Neural progenitor cell (in vitro differentiated cells): Measurements from ENCODE around the gene RPTOR. TPM values are rescaled to one million over a fixed set of nuclear protein-coding genes. Genes with fewer than 3 reads are reported as not detected.

Experiments used
- DNase-seq: peaks from one replicate; pipeline ENCODE4 v3.0.0-alpha.2; 2016; ENCODE audit warnings: low spot score
- H2AFZ ChIP-seq: fragments of 200-600 bp; sonication (generic); replicated peaks from 2 replicates; pipeline ENCODE4 v1.6.1; 2016; ENCODE audit warnings: antibody characterized with exemption
- H3F3A ChIP-seq: fragments of 200-600 bp; sonication (generic); 2 replicates; pipeline ENCODE4 v1.6.1; 2016; ENCODE audit warnings: antibody characterized with exemption, low read depth
- H3K27ac ChIP-seq: fragments of 200-600 bp; sonication (generic); 2 replicates; pipeline ENCODE4 v1.5.1; 2016; ENCODE audit warnings: mild to moderate bottlenecking
- H3K27me3 ChIP-seq: fragments of 200-600 bp; sonication (generic); 2 replicates; pipeline ENCODE4 v1.6.1; 2016; ENCODE audit warnings: mild to moderate bottlenecking, moderate library complexity
- H3K36me3 ChIP-seq: fragments of 200-600 bp; sonication (generic); 2 replicates; pipeline ENCODE4 v1.5.1; 2016
- H3K4me1 ChIP-seq: fragments of 200-600 bp; sonication (generic); 2 replicates; pipeline ENCODE4 v1.6.1; 2016; ENCODE audit warnings: mixed run types
- H3K4me2 ChIP-seq: fragments of 200-600 bp; sonication (generic); 2 replicates; pipeline ENCODE4 v1.6.1; 2016
- H3K4me3 ChIP-seq: fragments of 200-600 bp; sonication (generic); 2 replicates; pipeline ENCODE4 v1.5.1; 2016
- H3K79me2 ChIP-seq: fragments of 200-600 bp; sonication (generic); 2 replicates; pipeline ENCODE4 v1.6.1; 2016; ENCODE audit warnings: low read depth
- H3K9ac ChIP-seq: fragments of 200-600 bp; sonication (generic); 2 replicates; pipeline ENCODE4 v1.6.1; 2016
- H3K9me3 ChIP-seq: fragments of 200-600 bp; sonication (generic); 2 replicates; pipeline ENCODE4 v1.5.1; 2016; ENCODE audit warnings: low read depth
- H4K20me1 ChIP-seq: fragments of 200-600 bp; sonication (generic); 2 replicates; pipeline ENCODE4 v1.6.1; 2016; ENCODE audit warnings: low read depth
- H3K27ac Mint-ChIP-seq: 3 replicates; pipeline ENCODE4 v1.8.0; 2021; ENCODE audit warnings: mixed read lengths
- H3K27me3 Mint-ChIP-seq: 2 replicates; pipeline ENCODE4 v1.8.0; 2022; ENCODE audit warnings: low read depth, mild to moderate bottlenecking, inconsistent platforms, moderate library complexity, mixed read lengths; ENCODE audit not compliant: insufficient read depth
- H3K36me3 Mint-ChIP-seq: 3 replicates; pipeline ENCODE4 v1.8.0; 2021; ENCODE audit warnings: mixed read lengths
- H3K4me1 Mint-ChIP-seq: 3 replicates; pipeline ENCODE4 v1.8.0; 2021; ENCODE audit warnings: mixed read lengths
- H3K4me3 Mint-ChIP-seq: 3 replicates; pipeline ENCODE4 v1.8.0; 2021; ENCODE audit warnings: mild to moderate bottlenecking, moderate library complexity, mixed read lengths
- H3K9me3 Mint-ChIP-seq: 3 replicates; pipeline ENCODE4 v1.8.0; 2020; ENCODE audit warnings: mixed read lengths
- CTCF ChIP-seq: fragments of 200-600 bp; sonication (generic); IDR thresholded peaks from 2 replicates; pipeline ENCODE4 v1.5.1; 2017; ENCODE audit warnings: antibody characterized with exemption, mild to moderate bottlenecking
- EZH2 ChIP-seq: fragments of 200-600 bp; sonication (generic); IDR thresholded peaks from 2 replicates; pipeline ENCODE4 v1.6.1; 2017; ENCODE audit warnings: antibody characterized with exemption, mild to moderate bottlenecking, moderate library complexity
- EZH2phosphoT487 ChIP-seq: fragments of 200-600 bp; sonication (generic); IDR thresholded peaks from 2 replicates; pipeline ENCODE4 v1.6.1; 2017; ENCODE audit warnings: antibody characterized with exemption
- total RNA-seq: library from RNA; depleted of rRNA; stranded (reverse); fragments of >200 nt; gene quantifications from 2 replicates; pipeline ENCODE4 v1.2.3, GENCODE V29; 2015; ENCODE audit warnings: low replicate concordance

RPTOR gene
- total RNA-seq, 1 donor from 2014 or later = 7.4 TPM

- H3K79me2 ChIP-seq = no peaks in the 10 kb centered on the region
- Mint-ChIP-seq H3K9me3 (no peaks in the 10 kb centered on the region), H3K36me3 (peaks cover 3% of the 10 kb centered on the region), H3K27me3 (no peaks in the 10 kb centered on the region), H3K27ac (peak overlapping the region; percentile 69), H3K4me1 (peaks cover 32% of the 10 kb centered on the region), H3K4me3 (no peak overlapping the region)
- no peak for DNase-seq
- H3K27ac ChIP-seq = no peak overlapping the region
- H3K4me3 ChIP-seq = no peak overlapping the region
- no peaks in the 10 kb centered on the region for H3K27me3 ChIP-seq
- H4K20me1 ChIP-seq = peaks cover 29% of the 10 kb centered on the region
- H3K9ac ChIP-seq = no peak overlapping the region
- peaks cover 11% of the 10 kb centered on the region for H3F3A ChIP-seq
- peaks cover 15% of the 10 kb centered on the region for H3K4me1 ChIP-seq
- no peaks in the 10 kb centered on the region for H3K9me3 ChIP-seq
- H2AFZ ChIP-seq = no peak overlapping the region
- TF ChIP-seq EZH2 (no peak), CTCF (no peak), EZH2phosphoT487 (no peak)
- H3K4me2 ChIP-seq = no peak overlapping the region
- H3K36me3 ChIP-seq = no peaks in the 10 kb centered on the region
These were observed 358.4 kb downstream of the RPTOR start for GRCh38 chr17:80902963-80903611.

GRCh38 chr17:80904036-80904753, 359.6 kb downstream of the RPTOR start:
- no peak overlapping the region for H3K4me3 ChIP-seq
- Mint-ChIP-seq H3K27ac (no peak overlapping the region), H3K4me3 (no peak overlapping the region), H3K27me3 (no peaks in the 10 kb centered on the region), H3K4me1 (peaks cover 29% of the 10 kb centered on the region), H3K9me3 (no peaks in the 10 kb centered on the region), H3K36me3 (peaks cover 6% of the 10 kb centered on the region)
- H3K27ac ChIP-seq = no peak overlapping the region
- no peak overlapping the region for H3K9ac ChIP-seq
- H3K36me3 ChIP-seq = no peaks in the 10 kb centered on the region
- H4K20me1 ChIP-seq = peaks cover 24% of the 10 kb centered on the region
- H3F3A ChIP-seq = peaks cover 6% of the 10 kb centered on the region
- peaks cover 15% of the 10 kb centered on the region for H3K4me1 ChIP-seq
- no peak overlapping the region for H2AFZ ChIP-seq
- H3K9me3 ChIP-seq = no peaks in the 10 kb centered on the region
- no peaks in the 10 kb centered on the region for H3K27me3 ChIP-seq
- no peak for DNase-seq
- H3K4me2 ChIP-seq = peak overlapping the region; percentile 38
- no peaks in the 10 kb centered on the region for H3K79me2 ChIP-seq
- no peak for TF ChIP-seq CTCF
- TF ChIP-seq EZH2phosphoT487 = no peak
- TF ChIP-seq EZH2 = no peak

GRCh38 chr17:80905586-80906230, 361.1 kb downstream of the RPTOR start:
- Histone ChIP-seq H3K36me3 (no peaks in the 10 kb centered on the region), H3K27ac (no peak overlapping the region), H3K9me3 (no peaks in the 10 kb centered on the region), H2AFZ (no peak overlapping the region), H3K4me1 (peaks cover 15% of the 10 kb centered on the region), H3K4me3 (no peak overlapping the region), H3K79me2 (no peaks in the 10 kb centered on the region), H3K9ac (no peak overlapping the region), H3F3A (peaks cover 6% of the 10 kb centered on the region), H3K4me2 (no peak overlapping the region), H4K20me1 (peaks cover 15% of the 10 kb centered on the region), H3K27me3 (no peaks in the 10 kb centered on the region)
- Mint-ChIP-seq H3K9me3 (no peaks in the 10 kb centered on the region), H3K27me3 (no peaks in the 10 kb centered on the region), H3K27ac (no peak overlapping the region), H3K4me1 (peaks cover 27% of the 10 kb centered on the region), H3K36me3 (peaks cover 8% of the 10 kb centered on the region), H3K4me3 (no peak overlapping the region)
- TF ChIP-seq EZH2phosphoT487 (no peak), CTCF (no peak), EZH2 (no peak)
- DNase-seq = no peak
